Measurements from ENCODE around the gene FOXL3. TPM values are rescaled to one million over a fixed set of nuclear protein-coding genes. Genes with fewer than 3 reads are reported as not detected.

Gene FOXL3
- polyA plus RNA-seq, 1 experiment: not detected

- DNase-seq (ENCODE audit: low read depth, low spot score): no peak
- TF ChIP-seq CTCF (IDR thresholded peaks at IDR 0.05; ENCODE audit: low read depth, low read length): no peak
- Histone ChIP-seq H3K27ac (ENCODE audit: low read depth, low read length) (no peak overlapping the region), H3K4me3 (ENCODE audit: low read depth, low read length) (no peak overlapping the region), H3K27me3 (ENCODE audit: control insufficient read depth, insufficient read depth, low read length) (no peaks in the 10 kb centered on the region), H3K9me3 (ENCODE audit: control insufficient read depth, insufficient read depth, low read length) (peaks cover 54% of the 10 kb centered on the region)
- ChIA-PET CTCF (no interaction called here), POLR2A (no interaction called here)
These were observed 15.6 kb downstream of the FOXL3 start for GRCh38 chr7:305410-306151.

- ChIA-PET POLR2A (no interaction called here), CTCF (no interaction called here)
- Histone ChIP-seq H3K27me3 (ENCODE audit: control insufficient read depth, insufficient read depth, low read length) (peaks cover 15% of the 10 kb centered on the region), H3K4me3 (ENCODE audit: low read depth, low read length) (no peak overlapping the region), H3K27ac (ENCODE audit: low read depth, low read length) (no peak overlapping the region), H3K9me3 (ENCODE audit: control insufficient read depth, insufficient read depth, low read length) (peaks cover 40% of the 10 kb centered on the region)
- DNase-seq (ENCODE audit: low read depth, low spot score): no peak
- TF ChIP-seq CTCF (IDR thresholded peaks at IDR 0.05; ENCODE audit: low read depth, low read length): no peak
These were observed 18.0 kb downstream of the FOXL3 start for GRCh38 chr7:307970-308369.

GRCh38 chr7:309586-310228, 19.7 kb downstream of the FOXL3 start:
- CTCF ChIA-PET: no interaction called here
- peaks cover 19% of the 10 kb centered on the region for H3K27me3 ChIP-seq (ENCODE audit: control insufficient read depth, insufficient read depth, low read length)
- no peak overlapping the region for H3K4me3 ChIP-seq (ENCODE audit: low read depth, low read length)

GRCh38 chr7:311131-311680, 21.2 kb downstream of the FOXL3 start:
- no peak overlapping the region for H3K27ac ChIP-seq (ENCODE audit: low read depth, low read length)
- H3K9me3 ChIP-seq (ENCODE audit: control insufficient read depth, insufficient read depth, low read length): peaks cover 14% of the 10 kb centered on the region
- no peak for TF ChIP-seq CTCF (IDR thresholded peaks at IDR 0.05; ENCODE audit: low read depth, low read length)
- DNase-seq (ENCODE audit: low read depth, low spot score): no peak
- peaks cover 28% of the 10 kb centered on the region for H3K27me3 ChIP-seq (ENCODE audit: control insufficient read depth, insufficient read depth, low read length)
- ChIA-PET POLR2A (no interaction called here), CTCF (interaction anchor here (0.6 kb wide), 1 partner anchor 567 kb away, joined by 5 read pairs; no protein-coding TSS in a partner anchor)
- no peak overlapping the region for H3K4me3 ChIP-seq (ENCODE audit: low read depth, low read length)

More at GRCh38 chr7:309586-310228, 19.7 kb downstream of the FOXL3 start:
- POLR2A ChIA-PET: no interaction called here
- no peak overlapping the region for H3K27ac ChIP-seq (ENCODE audit: low read depth, low read length)
- H3K9me3 ChIP-seq (ENCODE audit: control insufficient read depth, insufficient read depth, low read length): peaks cover 27% of the 10 kb centered on the region
- TF ChIP-seq CTCF (IDR thresholded peaks at IDR 0.05; ENCODE audit: low read depth, low read length): no peak
- no peak for DNase-seq (ENCODE audit: low read depth, low spot score)

GRCh38 chr7:311796-312195, 21.8 kb downstream of the FOXL3 start:
- H3K4me3 ChIP-seq (ENCODE audit: low read depth, low read length): no peak overlapping the region
- DNase-seq (ENCODE audit: low read depth, low spot score): no peak
- ChIA-PET POLR2A (no interaction called here), CTCF (interaction anchor here (0.5 to 0.6 kb wide), 2 partner anchors 416 to 567 kb away, joined by 3 to 5 read pairs; no protein-coding TSS in a partner anchor)
- peaks cover 11% of the 10 kb centered on the region for H3K9me3 ChIP-seq (ENCODE audit: control insufficient read depth, insufficient read depth, low read length)
- no peak overlapping the region for H3K27ac ChIP-seq (ENCODE audit: low read depth, low read length)
- no peak for TF ChIP-seq CTCF (IDR thresholded peaks at IDR 0.05; ENCODE audit: low read depth, low read length)
- H3K27me3 ChIP-seq (ENCODE audit: control insufficient read depth, insufficient read depth, low read length): peaks cover 28% of the 10 kb centered on the region

Measured in AG04450 (cell line).